Left kidney (tissue), 2 donors: Measurements from ENCODE around the gene TGFA. TPM values are rescaled to one million over a fixed set of nuclear protein-coding genes. Genes with fewer than 3 reads are reported as not detected.
"Not testable (repeated sequence)": the region's sequence is repeated elsewhere in the genome, so short reads cannot be mapped to it uniquely, and the experiment has no call there.

Source experiments
- DNase-seq: peaks from one replicate; pipeline ENCODE4 v3.0.0-alpha.2; 2013
- polyA plus RNA-seq: library from polyadenylated mRNA; unstranded; fragments of 120-200 nt; gene quantifications from one replicate; pipeline ENCODE4 v1.2.1, GENCODE V29; 2013; ENCODE audit not compliant: insufficient read length

TGFA gene
- polyA plus RNA-seq, 1 donor, result 19.4 TPM

DNA sequence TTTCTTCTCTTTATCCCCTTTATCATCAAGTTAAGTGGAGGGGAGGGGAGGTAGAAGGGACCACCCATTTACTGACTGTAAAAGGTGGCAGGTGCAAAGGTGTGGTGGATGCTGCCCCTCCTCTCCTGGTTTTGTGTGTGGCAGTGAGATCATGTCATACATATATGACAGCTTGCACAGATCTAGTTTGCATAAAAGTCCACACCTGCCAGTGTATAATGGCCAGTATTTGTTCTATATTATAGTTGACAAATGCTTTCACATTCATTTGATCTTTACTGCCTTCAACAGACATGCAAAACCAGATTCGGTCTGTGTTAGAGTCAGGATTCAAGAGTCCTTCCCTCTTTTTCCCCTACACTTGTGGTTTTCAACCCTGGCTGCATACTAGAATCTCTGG lies 55.1 kb downstream of the TGFA start:
- DNase-seq, result no peak

DNA sequence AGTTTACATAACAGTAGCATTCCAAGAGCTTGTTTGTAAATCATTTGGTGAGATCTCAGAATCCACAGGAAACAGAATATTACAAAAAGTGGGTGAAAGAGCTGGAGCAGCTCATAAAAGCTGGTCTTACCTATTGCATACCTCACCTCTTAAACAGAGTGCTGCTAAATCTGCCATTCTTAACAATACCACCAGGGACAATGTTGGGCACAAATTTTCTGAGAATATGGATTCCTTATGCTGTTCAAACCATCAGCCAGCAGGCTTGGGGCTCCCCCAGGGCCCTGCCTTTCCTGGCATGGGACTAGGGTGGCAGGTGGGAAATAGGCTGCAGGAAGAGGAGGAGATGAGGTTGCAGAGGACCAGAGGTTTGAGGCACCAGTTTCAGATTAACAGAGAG lies 55.6 kb downstream of the TGFA start:
- no peak for DNase-seq

DNA sequence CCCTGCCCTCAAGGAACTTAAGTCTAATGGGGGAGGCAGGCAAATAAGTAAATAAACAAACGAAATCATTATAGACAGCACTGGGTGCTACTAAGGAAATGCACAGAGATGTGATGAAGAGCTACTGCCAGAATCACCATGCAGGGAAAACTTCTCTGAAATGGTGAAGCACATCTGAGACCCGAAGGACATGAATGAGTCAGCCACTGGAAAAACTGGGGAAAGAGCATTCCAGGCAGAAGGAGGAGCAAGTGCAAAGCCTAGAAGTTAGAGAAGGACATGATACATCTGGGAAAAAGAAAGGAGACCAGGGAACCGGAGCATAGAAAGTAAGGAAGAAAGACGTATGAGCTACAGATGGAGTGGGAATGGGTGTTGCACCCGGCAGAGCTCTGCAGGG lies 56.8 kb downstream of the TGFA start:
- DNase-seq, result no peak

DNA sequence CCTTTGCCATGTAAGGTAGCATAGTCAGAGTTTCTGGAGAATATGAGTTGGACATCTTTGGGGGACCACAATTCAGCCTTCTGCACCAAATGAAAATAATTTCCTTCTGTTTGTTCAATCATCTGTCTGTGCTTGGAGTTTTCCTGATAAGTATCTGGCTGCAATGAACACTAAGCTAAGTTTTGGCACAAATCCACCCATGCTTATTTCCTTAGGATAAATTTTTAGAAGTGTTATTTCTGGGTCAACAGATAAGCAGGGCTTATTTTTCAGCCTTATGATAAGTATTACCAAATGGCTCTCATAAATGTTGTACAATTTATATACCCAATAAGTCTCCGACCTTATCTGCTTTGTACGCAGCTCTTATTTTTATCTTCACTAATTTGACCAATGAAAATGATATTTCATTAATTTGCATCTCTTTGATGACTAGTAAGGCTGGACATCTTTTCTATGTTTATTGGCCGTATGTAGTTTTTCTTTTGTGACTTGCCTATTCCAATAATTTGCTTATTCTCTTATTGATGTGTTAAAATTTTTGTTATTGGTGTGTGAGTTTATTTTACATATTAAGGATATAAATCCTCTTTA lies 59.2 kb downstream of the TGFA start:
- no peak for DNase-seq

DNA sequence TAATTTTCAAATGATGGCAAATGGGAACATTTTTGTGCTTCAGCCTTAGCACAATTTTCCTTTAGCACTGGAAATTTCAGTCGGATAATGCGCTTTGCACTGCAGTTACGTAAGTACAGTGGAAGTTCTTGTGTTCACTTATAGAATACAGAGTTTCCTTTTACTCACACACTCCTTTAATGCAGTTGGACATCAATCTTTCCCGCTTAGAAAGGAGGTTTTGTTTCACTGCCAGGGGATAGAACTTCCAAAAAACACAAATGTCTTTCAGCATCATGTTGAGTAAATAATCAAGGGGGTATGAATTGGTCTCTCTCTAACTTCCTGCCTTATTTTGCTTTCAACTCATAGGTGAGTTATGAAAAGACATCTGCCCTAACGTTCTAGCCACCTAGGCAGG lies 63.2 kb downstream of the TGFA start:
- DNase-seq, result no peak

DNA sequence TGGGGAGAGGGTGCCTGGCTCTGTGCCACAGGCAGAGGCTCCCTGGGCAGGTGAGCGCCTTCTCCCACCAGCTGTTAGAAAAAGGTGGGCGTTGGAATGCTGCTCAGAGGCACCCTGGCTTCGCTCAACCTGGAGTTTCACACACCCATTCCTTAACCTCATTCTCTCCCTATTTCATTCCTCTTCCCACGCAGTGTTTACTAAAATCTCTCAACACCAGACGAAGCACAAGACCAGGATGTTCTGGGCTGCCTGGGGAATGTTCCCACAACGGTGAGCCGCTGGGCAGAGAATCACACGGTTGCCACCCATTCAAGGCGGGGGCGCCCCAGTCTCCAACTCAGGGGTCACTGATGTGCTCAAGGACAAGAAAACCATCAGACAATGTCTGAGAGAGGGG lies 64.5 kb downstream of the TGFA start:
- DNase-seq, result no peak

DNA sequence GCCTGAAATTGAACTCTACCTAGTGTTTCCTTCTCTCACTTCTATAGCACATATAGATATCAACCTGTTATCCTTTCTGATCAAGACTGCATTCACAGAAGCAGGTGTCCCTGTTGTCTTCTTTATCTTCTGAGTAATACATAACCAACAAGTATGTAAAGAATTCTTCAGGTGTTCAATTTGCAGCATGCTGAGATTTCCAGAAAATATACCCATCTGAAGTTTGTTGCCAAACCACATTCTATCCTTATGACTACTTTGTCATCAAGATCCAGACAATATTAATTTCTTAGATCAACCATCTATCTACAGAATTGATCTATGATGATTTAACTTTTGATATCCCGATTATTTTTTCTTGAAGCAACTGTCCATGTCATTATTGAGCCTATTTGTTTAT lies 69.5 kb downstream of the TGFA start:
- DNase-seq, result no peak

DNA sequence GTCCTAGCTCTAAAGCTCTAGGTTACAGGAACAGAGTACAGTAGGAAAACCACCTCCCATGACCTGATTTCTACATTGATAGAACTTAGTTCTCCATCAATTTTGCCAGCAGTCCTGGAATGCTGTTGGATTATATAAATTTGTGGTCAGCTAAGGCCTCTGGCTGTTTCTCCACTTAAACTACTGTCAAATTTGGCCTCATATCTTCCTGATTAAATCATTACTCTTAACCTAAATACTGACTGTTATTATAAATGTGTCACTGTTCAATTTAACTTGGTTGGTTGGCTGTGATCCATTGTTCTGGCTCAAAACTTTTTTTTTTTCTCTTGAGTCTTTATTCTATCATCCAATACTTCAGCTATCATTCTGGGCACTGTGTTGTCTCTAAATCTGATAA lies 71.2 kb downstream of the TGFA start:
- DNase-seq, result no peak

DNA sequence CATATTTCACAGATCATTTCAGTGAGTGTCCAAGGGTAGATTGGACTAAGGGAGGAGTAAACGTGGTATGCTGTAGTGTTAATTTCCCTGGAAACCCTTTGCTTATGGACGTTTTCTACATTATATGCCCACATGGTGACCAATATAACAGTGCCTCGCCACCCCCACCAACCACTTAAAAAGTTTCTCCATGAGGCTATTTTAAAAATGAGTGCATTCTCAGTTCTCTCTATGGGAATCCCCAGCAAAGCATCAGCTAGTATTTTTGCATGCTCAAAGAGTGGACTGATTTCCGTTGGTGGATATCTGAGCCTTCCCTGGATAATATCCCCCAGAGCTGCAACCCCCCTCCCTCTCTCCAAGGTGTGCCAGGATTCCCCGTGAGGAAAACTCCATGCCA lies 73.2 kb downstream of the TGFA start:
- no peak for DNase-seq

DNA sequence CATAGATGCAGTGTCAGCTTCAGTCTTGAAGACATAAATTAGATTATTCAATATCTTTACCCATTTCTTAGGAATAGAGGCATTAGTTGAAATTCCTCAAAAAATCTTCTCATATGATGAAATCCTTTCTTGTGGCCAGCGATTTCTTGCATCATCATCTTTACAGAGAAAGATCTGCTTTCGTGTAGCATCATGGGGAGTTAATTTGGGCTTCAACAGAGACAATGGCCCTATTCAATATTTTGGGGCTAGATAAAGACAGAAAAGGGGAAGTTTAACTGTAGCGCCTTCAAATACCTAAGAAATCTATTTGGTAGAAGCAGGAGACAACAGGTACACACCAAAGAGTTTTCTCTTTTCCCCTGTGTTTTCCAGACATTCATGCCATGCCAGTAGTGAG lies 73.8 kb downstream of the TGFA start:
- DNase-seq, result no peak

DNA sequence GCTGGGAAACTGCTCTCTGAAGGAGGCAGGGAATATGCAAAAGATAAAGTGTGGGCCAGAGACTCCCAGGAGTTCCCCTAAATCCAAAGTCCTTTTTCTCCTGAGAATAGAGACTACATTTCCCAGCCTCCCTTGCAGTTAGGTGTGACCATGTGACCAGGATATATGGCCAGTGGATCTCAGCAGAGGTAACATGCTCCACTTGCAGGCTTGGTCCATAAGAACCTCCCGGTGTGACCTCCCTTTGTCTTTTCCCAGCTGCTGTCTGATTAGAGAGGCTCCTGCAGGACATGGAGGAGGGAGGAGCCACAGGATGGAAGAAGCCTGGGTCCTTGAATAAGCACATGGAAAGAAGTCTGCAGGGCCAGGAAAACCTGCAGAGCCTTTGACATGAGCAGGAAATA lies 76.2 kb downstream of the TGFA start:
- DNase-seq, result no peak

DNA sequence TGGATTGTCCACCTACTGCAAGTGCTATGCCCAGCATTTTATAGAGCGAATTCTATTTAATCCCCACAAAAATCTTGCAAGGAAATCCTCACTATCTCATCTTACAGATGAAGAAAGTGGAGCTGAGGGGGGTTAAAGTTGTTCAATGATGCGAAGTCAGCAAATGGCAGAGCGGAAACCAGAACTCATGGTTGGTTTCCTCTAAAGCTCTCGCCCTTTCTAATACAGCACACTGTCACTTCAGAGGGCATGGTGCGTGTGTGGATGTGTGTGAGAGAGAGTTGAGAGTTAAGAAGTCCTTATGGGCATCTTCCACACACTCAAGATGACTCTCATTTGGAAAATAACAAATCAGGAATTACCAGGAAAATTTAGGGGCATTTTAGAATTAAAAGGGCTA lies 78.4 kb downstream of the TGFA start:
- DNase-seq, result no peak

DNA sequence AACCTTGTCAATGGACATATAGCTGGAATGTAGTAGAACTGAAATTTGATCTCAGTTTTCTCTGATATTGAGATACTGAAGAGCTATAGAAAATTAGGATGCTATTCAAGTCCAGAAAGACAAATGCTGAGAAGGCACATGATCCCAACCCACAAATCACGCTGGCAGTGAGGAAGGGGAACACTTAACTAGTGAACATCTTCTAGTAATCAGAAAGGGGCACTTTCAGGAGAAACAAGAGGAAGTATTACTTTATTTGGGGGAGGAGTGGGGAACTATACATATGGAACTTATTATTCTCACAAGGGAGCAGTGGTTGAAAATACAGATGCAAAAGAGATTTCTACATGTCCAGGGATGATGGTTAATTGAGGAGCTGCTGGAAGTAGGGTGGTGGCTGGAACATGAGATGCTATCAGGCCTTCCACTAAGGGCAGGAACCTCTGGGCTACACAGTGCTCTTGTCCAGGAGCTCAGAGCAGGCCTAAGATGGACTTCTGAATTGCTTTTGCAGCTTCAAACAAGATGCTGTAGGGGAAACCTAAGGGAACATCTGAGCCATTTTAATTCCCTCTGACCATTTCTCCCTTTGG lies 79.3 kb downstream of the TGFA start:
- DNase-seq, result no peak

DNA sequence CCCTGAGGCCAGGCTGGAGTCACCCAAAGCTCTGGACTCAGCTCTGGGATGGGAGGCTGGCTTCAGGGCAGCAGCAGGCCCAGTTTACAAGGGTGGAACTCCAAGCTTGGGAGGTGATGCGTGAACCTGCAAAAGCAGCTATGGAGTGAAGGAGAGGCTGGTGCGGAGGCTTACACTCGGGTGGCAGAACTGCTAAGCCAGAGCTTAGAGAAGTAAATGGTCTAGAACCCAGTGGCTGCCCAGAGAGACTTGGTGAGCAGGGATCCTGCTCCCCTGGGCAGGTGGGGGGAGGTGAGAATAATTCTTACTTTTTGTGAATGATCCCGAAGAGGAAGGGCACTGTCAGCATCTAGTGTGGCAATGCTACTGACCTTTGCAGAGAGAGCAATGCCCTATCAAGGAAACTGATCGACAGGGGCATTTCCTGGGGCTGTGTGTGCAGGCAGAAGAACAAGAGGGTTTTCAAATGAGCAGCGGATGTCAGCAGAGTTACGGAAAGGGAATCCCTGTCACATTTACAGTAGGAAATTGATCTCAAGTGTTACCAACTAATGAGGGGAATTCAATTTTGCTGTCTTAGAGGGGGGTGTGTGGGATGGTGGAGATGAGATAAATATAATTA lies 80.4 kb downstream of the TGFA start:
- no peak for DNase-seq

DNA sequence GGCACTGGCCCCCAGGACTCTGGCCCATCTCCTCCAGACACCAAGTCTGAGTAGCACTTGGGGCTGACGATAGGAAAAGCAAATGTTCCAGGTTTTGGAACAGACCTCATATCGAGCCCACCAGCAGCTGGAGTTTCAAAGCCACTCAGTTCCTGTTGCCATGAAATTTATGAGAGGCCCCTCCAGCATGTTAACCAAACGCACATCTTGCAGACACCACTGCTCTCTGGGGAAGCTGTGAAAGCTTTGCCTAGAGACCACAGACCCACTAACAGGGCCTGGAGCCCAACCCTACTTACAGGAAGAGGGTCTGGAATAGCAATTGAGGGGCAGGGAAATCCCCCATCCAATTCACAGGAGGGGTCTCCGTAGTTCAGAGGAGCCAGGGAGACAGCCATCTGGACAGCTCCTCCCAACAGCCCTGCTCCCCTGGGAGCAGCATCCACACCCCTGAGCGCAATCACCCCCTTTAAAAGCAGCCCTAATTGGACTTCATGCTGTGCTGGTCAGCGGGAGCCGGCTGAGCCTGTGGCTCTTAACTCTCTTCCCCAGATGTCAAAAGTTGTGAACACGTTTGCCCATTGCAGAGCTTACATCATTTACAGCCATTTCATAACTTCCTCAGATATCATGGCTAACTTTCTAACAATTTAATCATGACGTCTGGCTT lies 81.3 kb downstream of the TGFA start:
- DNase-seq, result no peak

DNA sequence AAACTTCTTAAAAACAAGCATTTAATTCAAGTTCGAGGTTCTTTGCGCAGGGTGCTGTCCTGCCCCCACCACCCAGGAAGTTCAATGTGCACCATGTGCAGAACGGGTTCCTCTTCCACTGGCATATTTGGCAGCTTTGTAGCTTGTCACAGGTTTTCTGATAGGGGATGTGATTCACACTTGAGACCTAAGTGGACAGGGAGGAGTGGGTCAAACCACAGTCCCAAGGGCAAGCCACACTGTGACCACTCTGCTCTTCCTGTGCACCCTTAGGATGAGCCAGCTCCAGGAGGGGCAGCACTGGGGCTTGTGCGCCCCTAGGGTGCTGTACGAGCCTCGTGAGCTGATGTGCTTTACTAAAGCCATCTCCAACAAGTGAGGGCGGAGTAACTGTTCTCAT lies 82.5 kb downstream of the TGFA start:
- no peak for DNase-seq

DNA sequence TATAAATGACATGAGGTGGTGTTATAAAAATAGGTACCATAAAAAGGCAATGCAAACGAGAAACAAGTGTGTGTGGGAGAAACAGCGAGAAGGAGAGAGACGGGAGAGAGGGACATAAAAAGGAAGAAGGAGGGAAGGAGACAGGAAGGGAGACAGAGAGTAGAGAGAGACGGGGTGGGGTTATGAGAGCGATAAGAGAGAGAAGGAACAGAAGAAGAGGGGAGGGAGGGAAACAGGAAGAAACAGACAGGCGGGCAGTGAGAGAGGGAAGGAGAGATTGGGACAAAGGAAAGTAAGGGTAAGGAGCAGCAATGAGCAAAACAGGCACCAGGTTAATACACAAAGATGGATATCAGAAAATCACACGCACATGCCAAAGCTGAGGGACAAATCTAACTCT lies 83.7 kb downstream of the TGFA start:
- DNase-seq, result no peak

DNA sequence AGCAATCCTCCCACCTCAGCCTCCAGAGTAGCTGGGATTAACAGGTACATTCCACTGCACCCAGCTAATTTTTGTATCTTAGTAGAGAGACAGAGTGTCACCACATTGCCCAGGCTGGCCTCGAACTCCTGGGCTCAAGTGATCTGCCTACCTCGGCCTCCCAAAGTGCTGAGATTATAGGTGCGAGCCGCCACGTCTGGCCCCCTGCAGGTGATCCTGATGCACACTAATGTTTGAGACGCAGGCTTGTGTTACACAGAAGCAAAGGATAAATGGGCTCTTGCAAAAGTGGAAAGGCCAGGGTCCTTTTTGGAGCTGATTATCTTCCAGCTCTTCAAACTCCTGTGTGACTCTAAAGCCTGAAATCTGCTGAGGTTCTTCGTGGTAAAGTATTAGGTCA lies 84.2 kb downstream of the TGFA start:
- DNase-seq, result no peak

DNA sequence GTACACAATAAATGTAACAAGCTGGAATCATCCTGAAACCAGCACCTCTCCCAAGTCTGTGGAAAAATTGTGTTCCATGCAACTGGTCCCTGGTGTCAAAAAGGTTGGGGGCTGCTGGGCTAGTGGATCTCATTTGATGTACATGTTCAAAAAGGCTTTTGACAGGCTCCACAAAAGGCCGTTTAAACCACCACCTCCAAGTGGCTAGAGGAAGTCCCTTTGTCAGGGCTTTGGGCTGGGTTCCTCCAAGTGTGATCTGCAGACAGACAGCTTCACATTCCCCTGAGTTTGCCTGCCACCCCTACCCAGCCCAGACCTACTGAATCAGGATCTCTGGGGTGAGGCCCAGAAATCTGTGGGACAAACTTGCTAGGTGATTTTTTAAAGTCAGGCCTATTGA lies 84.7 kb downstream of the TGFA start:
- no peak for DNase-seq

DNA sequence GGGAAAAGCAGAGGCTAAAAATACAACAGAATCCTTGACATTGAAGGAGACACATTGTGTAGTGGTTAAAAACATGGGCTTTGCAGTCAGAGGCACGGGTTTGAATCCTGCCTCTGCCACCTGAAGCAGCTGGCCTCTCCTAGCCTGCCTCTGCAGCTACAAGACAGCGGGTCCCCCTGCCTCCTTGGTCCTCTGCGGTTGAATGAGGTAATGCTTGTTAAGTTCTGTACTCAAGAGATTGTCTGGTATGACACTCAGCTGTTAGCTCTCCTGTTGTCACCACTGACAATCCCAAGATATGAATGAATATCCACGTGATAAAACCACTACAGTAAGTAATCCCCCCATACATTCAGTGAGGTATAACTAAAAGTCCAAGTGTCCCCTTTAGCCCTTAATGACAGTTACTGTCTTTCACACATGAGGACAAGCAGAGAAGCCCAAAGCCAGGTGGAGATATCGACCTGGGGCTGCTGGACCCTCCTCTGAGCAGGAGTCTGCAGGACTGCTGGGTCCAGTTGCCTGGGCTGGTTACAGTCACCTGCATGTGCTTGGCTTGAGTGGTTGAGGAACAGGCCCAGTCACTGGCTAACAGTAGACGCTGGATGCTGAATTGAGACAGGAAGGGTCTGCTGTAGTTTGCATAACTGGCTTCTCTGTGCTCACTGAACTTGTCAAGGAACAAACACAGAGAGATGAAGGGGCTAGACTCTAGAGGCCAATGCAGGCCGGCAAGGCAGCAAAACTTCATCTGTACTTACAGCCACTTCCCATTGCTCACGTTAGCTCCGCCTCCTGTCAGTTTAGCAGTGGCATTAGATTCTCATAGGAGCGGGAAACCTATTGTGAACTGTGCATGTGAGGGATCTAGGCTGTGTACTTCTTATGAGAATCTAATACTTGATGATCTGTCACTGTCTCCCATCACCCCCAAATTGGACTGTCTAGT lies 85.5 kb downstream of the TGFA start:
- no peak for DNase-seq

DNA sequence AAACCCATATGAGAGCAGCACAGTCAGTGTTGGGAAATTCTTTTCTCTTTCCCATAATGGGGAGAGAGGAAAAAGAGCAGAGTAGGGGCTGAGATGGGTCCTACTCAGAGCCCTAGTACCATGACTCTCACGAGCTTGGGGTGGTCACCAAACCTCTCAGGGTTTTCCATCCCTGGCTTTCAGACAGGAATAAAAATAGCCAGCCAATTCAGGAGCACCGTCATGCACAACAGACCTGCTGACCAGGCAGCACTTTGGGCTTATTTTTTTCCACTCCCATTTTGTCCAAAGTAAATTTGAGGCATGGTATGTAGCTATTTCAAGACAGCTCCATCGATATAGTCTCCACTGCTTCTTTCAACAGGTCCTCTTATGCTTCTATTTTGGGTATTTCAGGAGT lies 86.4 kb downstream of the TGFA start:
- no peak for DNase-seq

DNA sequence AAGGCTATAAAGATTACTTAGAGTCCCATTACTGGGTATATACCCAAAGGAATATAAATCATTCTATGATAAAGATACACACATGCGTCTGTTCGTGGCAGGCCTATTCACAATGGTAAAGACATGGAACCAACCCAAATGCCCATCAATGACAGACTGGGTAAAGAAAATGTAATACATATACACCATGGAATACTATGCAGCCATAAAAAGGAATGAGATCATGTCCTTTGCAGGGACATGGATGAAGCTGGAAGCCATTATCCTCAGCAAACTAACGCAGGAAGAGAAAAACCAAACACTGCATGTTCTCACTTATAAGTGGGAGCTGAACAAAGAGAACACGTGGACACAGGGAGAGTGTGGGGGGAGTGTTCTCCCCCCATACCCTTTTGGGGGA lies 87.0 kb downstream of the TGFA start:
- not testable (repeated sequence) for DNase-seq

DNA sequence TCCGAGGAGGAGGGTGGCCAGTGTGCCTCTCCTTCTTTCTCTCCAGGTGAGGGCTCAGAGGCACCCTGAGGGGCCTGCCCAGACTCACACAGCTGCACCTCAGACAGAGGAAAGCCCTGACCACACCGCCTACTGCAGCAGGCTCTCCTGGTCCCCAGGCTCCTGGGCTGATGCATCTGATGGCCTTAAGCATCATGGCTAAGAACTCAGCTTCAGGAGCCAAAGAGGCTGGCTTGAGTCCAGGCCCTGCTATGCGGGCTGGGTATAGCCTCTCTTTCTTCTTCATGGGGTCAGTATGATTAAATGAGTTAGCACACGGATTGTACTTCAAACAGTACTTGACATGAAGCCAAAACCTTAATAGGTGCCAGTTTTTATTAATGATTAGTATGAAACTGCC lies 89.6 kb downstream of the TGFA start:
- no peak for DNase-seq
